Kidney tubule cell (primary cell): ENCODE measurements around the gene PCDHB13.
A peak's percentile ranks its signal among the peaks of the same experiment; 100 is the strongest.
"Not testable (repeated sequence)": the region's sequence is repeated elsewhere in the genome, so short reads cannot be mapped to it uniquely, and the experiment has no call there.

Experiments
- DNase-seq: peaks from one replicate; pipeline ENCODE4 v3.0.0-alpha.2; 2018; ENCODE audit warnings: low spot score

PCDHB13 gene

GRCh38 chr5:141201646-141202045 is 12.1 kb upstream of the PCDHB13 start:
- DNase-seq, result not testable (repeated sequence)

GRCh38 chr5:141208478-141208877 is 5.2 kb upstream of the PCDHB13 start, which contains the start of gene PCDHB12:
TSS of gene PCDHB12 (plus strand) at chr5:141208719. CDS start at chr5:141208908, 189 bp downstream.
- DNase-seq, result no peak

- DNase-seq, result not testable (repeated sequence)
Observed at GRCh38 chr5:141210281-141210680, 3.4 kb upstream of the PCDHB13 start.

GRCh38 chr5:141210849-141211248 is 2.9 kb upstream of the PCDHB13 start:
- DNase-seq, result not testable (repeated sequence)

GRCh38 chr5:141214583-141214982 is 864 bp downstream of the PCDHB13 start:
- DNase-seq, result not testable (repeated sequence)

GRCh38 chr5:141215504-141215903 is 1.8 kb downstream of the PCDHB13 start:
- DNase-seq, result not testable (repeated sequence)

GRCh38 chr5:141216035-141216434 is 2.3 kb downstream of the PCDHB13 start:
- DNase-seq, result not testable (repeated sequence)

- DNase-seq, result peak; percentile 34
Observed at GRCh38 chr5:141223112-141223783, 9.5 kb downstream of the PCDHB13 start, which contains the start of gene PCDHB14. TSS of gene PCDHB14 (plus strand) at chr5:141223343. CDS start at chr5:141223506, 163 bp downstream.

- DNase-seq, result not testable (repeated sequence)
Observed at GRCh38 chr5:141224844-141225243, 11.1 kb downstream of the PCDHB13 start.

- not testable (repeated sequence) for DNase-seq
Observed at GRCh38 chr5:141225421-141225820, 11.7 kb downstream of the PCDHB13 start.

GRCh38 chr5:141234109-141234667 is 20.5 kb downstream of the PCDHB13 start:
- DNase-seq, result no peak

GRCh38 chr5:141235922-141236321 is 22.2 kb downstream of the PCDHB13 start:
- not testable (repeated sequence) for DNase-seq

- no peak for DNase-seq
Observed at GRCh38 chr5:141236516-141237313, 23.0 kb downstream of the PCDHB13 start.

- DNase-seq, result no peak
Observed at GRCh38 chr5:141241496-141241895, 27.8 kb downstream of the PCDHB13 start.

- peak; percentile 12 for DNase-seq
Observed at GRCh38 chr5:141245250-141245717, 31.6 kb downstream of the PCDHB13 start, which contains the start of gene PCDHB15. TSS of gene PCDHB15 (plus strand) at chr5:141245395. CDS start at chr5:141245579, 184 bp downstream.

GRCh38 chr5:141246971-141247370 is 33.3 kb downstream of the PCDHB13 start:
- not testable (repeated sequence) for DNase-seq

- not testable (repeated sequence) for DNase-seq
Observed at GRCh38 chr5:141247434-141247833, 33.7 kb downstream of the PCDHB13 start.

- no peak for DNase-seq
Observed at GRCh38 chr5:141250576-141250975, 36.9 kb downstream of the PCDHB13 start.

- DNase-seq, result no peak
Observed at GRCh38 chr5:141258464-141258863, 44.7 kb downstream of the PCDHB13 start.

GRCh38 chr5:141258948-141259347 is 45.2 kb downstream of the PCDHB13 start:
- no peak for DNase-seq

GRCh38 chr5:141260458-141261237 is 46.9 kb downstream of the PCDHB13 start:
- DNase-seq, result peak; percentile 5

- DNase-seq, result no peak
Observed at GRCh38 chr5:141261238-141261546, 47.5 kb downstream of the PCDHB13 start.
